ENCODE data around the gene BEST1. TPM values are rescaled to one million over a fixed set of nuclear protein-coding genes. Genes with fewer than 3 reads are reported as not detected.
"Not testable (repeated sequence)": the region's sequence is repeated elsewhere in the genome, so short reads cannot be mapped to it uniquely, and the experiment has no call there.

BEST1 gene
- total RNA-seq, 1 donor from 2014 or later = 1.3 TPM

DNA sequence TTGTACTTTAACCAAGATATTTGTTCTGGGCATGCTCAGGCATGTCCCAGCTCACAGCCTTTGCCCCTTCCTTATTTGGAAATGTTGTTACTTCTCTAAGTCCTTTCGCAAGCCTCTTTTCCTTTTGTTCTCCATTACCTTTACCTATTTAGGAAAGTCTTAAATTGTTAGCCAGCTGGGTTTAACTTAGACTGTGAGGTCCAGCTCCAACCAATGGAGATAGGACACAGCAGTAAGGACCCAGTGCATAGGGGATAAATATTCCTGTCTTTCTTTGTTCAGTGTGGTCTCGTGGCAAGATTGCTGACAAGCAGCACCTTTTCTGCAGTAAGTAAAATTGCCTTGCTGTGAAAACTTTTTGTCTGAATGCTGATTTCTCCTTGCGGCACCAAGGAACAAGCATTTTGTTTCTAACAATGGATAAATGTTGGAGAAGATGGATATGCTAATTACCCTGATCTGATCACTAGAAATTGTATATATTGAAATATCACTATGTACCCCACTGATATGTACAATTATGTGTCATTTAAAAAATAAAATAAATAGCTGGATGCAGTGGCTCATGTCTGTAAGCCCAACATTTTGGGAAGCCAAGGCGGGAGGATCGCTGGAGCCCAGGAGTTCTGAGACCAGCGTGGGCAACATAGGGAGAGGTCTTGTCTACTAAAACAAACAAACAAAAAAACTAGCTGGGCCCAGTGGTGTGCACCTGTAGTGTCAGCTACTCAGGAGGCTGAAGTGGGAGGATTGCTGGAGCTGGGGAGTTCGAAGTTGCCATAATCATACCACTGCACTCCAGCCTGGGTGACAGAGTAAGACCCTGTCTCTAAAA lies 49.2 kb downstream of the BEST1 start:
- no peak for ATAC-seq (ENCODE audit: poor library complexity)
- intact Hi-C loops (cut with DNase I) = no loop called here

DNA sequence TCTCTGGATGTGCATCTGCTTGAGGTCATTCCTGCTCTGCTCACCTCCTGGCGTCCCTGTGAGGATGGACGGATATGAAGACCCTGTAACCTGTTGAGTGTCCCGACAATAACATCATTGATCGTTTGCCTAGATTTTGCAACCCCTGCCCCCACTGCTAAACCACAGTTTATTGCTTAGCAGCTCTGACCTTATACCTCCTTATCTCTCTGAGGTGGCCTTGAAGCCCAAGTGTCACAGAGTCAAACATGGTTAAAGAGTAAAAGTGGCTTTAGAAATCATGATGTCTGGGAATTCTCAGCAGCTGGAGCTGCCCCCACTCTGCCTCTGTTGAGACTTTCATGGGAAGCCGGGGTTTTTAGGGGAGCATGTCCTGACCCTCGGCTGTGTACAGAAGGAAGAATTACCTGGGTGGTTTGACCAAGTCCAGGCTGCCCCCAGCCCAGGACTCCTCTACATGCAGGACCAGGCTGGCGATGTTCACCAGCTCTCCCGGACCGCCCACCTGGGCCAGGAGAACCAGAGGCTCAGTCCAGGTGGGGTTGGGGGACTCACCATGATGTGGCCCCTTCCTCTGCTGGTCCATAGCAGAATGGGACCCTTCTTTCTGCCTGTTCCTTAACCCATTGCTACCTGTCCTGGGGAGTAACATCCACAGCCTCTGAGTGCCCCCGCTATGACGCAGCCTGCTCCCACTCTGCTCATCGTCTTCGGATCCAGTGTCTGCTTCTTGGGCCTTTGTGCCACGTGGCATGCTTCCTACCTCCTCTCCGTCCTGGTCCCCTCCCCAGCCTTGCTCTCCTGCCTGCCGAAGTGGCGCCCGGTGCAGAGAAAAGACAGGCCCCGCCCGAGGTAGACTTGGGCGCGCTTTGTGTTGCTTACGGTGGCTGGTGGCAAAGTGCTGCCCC lies 50.6 kb downstream of the BEST1 start:
- DNase-seq (no peak), ATAC-seq (ENCODE audit: poor library complexity) (no peak)
- intact Hi-C loops (cut with DNase I) = no loop called here

More for the DNA sequence above, 49.2 kb downstream of the BEST1 start:
- DNase-seq = no peak

DNA sequence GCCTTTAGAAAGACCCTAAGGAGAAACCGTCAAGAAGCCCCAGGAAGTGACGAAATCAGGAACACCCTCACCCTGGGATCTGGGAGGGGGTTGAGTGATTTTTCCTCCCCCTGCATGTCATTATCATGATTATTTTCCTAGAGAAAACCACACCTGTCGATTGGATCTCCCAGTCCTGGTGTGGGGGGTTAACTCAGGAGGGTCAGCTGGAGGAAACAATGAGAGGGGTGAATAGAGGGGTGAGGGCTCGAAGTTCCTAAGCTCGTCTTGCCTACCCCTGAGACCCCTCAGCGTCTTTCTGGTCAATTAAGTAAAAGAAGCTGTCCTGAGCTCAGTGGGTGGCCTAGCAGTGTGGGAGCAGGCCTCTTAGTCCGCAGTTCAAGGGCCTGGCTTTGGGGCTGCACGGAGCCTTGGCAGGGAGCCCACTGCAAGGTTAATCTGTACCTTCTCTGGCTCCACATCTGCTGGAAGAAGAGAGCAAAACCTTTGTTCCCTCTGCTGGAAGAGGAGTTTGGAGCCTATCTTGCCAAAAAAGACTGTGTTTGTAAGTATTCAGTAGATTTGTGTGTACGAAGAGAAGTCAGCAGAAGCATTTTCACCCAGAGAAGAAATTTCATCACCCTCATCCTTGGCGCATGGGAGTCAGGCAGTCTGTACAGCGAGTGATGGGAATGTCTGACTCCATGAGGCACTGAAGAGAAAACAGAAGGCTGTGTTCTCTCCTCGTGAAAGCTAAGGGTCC lies 51.5 kb downstream of the BEST1 start:
- intact Hi-C loops (cut with DNase I) = no loop called here
- ATAC-seq (ENCODE audit: poor library complexity) (peak; percentile 77), DNase-seq (no peak)

DNA sequence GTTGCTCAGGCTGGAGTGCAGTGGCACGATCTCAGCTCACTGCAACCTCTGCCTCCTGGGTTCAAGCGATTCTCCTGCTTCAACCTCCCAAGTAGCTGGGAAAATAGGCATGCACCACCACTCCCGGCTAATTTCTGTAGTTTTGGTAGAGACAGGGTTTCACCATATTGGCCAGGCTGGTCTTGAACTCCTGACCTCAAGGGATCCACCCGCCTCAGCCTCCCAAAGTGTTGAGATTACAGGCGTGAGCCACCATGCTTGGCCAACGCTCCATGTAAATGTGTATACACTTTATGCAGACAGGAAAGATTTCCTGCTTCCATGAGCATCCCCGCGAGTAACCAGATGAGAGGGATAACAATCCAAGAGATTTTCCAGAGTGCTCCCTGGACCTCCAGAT lies 52.1 kb downstream of the BEST1 start:
- intact Hi-C loops (cut with DNase I); ATAC-seq (ENCODE audit: poor library complexity); DNase-seq: not testable (repeated sequence)

DNA sequence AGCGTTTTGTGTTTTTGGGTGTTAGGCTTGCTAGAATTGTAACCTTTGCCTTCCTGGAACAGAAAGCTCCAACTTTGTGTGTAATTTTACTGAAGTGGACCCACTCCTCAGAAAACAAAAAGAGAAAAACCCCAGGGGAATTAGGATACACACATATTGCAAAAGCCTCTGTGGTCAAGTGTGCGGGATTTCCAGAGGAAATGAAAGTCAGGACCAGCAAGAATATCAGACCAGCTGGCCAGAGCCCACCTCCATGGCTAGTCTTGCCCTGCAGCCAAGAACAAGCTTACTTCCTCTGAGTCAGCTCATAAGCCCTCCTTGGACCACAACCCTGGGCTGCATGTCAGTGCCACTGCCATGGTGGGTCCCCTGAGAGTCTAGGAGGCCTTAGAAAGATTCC lies 54.3 kb downstream of the BEST1 start:
- intact Hi-C loops (cut with DNase I) = no loop called here
- ATAC-seq (ENCODE audit: poor library complexity) (peak; percentile 57), DNase-seq (peak; percentile 58)

- DNase-seq (no peak), ATAC-seq (ENCODE audit: poor library complexity) (no peak)
- intact Hi-C loops (cut with DNase I) = no loop called here
These were observed 58.0 kb downstream of the BEST1 start for GRCh38 chr11:62008193-62008592.

GRCh38 chr11:62010935-62011528 lies 60.9 kb downstream of the BEST1 start:
- DNase-seq (no peak), ATAC-seq (ENCODE audit: poor library complexity) (no peak)
- intact Hi-C loops (cut with DNase I) = no loop called here

- intact Hi-C loops (cut with DNase I) = no loop called here
- no peak for DNase-seq
- no peak for ATAC-seq (ENCODE audit: poor library complexity)
These were observed 61.7 kb downstream of the BEST1 start for GRCh38 chr11:62011881-62012280.

GRCh38 chr11:62012451-62012831 lies 62.3 kb downstream of the BEST1 start:
- intact Hi-C loops (cut with DNase I) = no loop called here
- ATAC-seq (ENCODE audit: poor library complexity) = no peak
- no peak for DNase-seq

DNA sequence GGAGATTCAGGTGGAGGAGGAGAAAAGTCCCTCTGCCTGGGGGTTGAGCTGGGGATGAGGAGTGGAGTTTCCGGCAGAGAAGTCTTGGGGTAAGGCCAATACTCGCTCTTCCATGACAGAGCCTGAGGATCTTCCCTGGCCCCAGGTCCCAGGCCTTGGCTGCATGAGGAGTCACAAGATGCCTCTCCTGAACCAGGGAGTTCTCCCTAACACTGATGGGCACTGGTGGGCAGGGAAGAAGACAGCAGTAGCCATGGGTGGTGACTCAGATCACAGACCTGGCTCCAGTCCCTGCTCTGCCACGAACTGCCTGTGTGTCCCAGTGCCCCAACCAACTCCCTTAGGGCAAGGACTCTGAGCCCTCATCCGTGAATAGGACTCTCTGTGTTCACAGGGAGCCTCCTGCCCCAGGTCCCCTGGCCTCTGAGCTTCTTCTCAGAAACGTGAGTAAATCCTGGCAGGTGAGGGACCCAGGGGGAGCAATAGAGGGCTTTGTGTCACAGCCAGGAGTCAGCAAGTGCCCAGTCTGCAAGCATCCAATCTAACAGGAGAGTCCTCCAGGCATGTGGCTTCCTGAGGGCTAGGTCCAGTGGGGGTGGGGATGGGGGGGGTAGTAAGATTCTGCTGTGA lies 62.8 kb downstream of the BEST1 start:
- DNase-seq (no peak), ATAC-seq (ENCODE audit: poor library complexity) (no peak)
- intact Hi-C loops (cut with DNase I) = no loop called here

Other genes with a start within 250 kb of the BEST1 start
- 0.16 TPM for gene MYRF, start 197.7 kb upstream of the BEST1 start, total RNA-seq
- 123 TPM for gene TMEM258, start 157.8 kb upstream of the BEST1 start, total RNA-seq
- 6.3 TPM for gene FEN1, start 157.4 kb upstream of the BEST1 start, total RNA-seq
- gene FADS1, start 133.3 kb upstream of the BEST1 start, total RNA-seq = 21.3 TPM
- gene FADS2, start 122.1 kb upstream of the BEST1 start, total RNA-seq = 20.5 TPM
- 76.0 TPM for gene FADS3, start 58.8 kb upstream of the BEST1 start, total RNA-seq
- 10.8 TPM for gene RAB3IL1, start 32.8 kb upstream of the BEST1 start, total RNA-seq
- 2,228 TPM for gene FTH1, start 17.3 kb downstream of the BEST1 start, total RNA-seq
- 10.3 TPM for gene INCENP, start 173.7 kb downstream of the BEST1 start, total RNA-seq
- gene SCGB1D1, start 239.9 kb downstream of the BEST1 start, total RNA-seq = not detected

Data from Right ventricle myocardium superior (tissue), 1 donor.